Liver (tissue), 9 donors: ENCODE results near the gene LGALS13. TPM values are rescaled to one million over a fixed set of nuclear protein-coding genes. Genes with fewer than 3 reads are reported as not detected.

Experiments used
- DNase-seq: peaks from one replicate; pipeline ENCODE4 v3.0.0-alpha.2; 2017; ENCODE audit warnings: low spot score
- H3K27ac ChIP-seq, 2 donors: one replicate each; pipeline ENCODE4 v1.7.0; 2013; ENCODE audit warnings: inconsistent platforms in 2 of 2, low read length in 2 of 2, control low read depth in 1 of 2, low read depth in 1 of 2, mild to moderate bottlenecking in 1 of 2
- H3K27me3 ChIP-seq, 4 donors: one replicate each; pipeline versions ENCODE4 v1.6.1 to v1.7.0; 2013; ENCODE audit warnings: low read length in 3 of 4, inconsistent platforms in 1 of 4, mild to moderate bottlenecking in 1 of 4, moderate library complexity in 1 of 4; ENCODE audit not compliant: control insufficient read depth in 4 of 4, insufficient read depth in 4 of 4
- H3K36me3 ChIP-seq, 4 donors: one replicate each; pipeline versions ENCODE4 v1.6.1 to v1.7.0; 2013; ENCODE audit warnings: low read length in 3 of 4, mild to moderate bottlenecking in 3 of 4, low read depth in 1 of 4, moderate library complexity in 1 of 4; ENCODE audit not compliant: control insufficient read depth in 4 of 4, insufficient read depth in 3 of 4
- H3K4me1 ChIP-seq, 4 donors: one replicate each; pipeline versions ENCODE4 v1.6.1 to v1.7.0; 2013; ENCODE audit warnings: low read length in 3 of 4, mild to moderate bottlenecking in 3 of 4, moderate library complexity in 1 of 4; ENCODE audit not compliant: control insufficient read depth in 4 of 4, insufficient read depth in 4 of 4
- H3K4me3 ChIP-seq, 3 donors: one replicate each; pipeline versions ENCODE4 v1.6.1 to v1.7.0; 2013; ENCODE audit warnings: low read length in 3 of 3, control low read depth in 1 of 3, low read depth in 1 of 3, mild to moderate bottlenecking in 1 of 3
- H3K9ac ChIP-seq, 2 donors: one replicate each; pipeline ENCODE4 v1.7.0; 2013; ENCODE audit warnings: low read length in 2 of 2, mild to moderate bottlenecking in 2 of 2, moderate library complexity in 2 of 2, control low read depth in 1 of 2, low read depth in 1 of 2
- H3K9me3 ChIP-seq, 4 donors: one replicate each; pipeline versions ENCODE4 v1.6.1 to v1.7.0; 2013; ENCODE audit warnings: low read length in 3 of 4; ENCODE audit not compliant: control insufficient read depth in 4 of 4
- FOXA1 ChIP-seq: IDR thresholded peaks from 2 replicates; pipeline ENCODE4 v1.6.1; 2016; ENCODE audit warnings: antibody characterized with exemption
- FOXA2 ChIP-seq: IDR thresholded peaks from 2 replicates; pipeline ENCODE4 v1.6.1; 2016; ENCODE audit warnings: antibody characterized with exemption
- GABPA ChIP-seq, 2 donors: IDR thresholded peaks in 1 of 2; conservative IDR thresholded peaks in 1 of 2; 2 replicates each; pipeline ENCODE4 v1.6.1; 2016; ENCODE audit warnings: antibody characterized with exemption in 2 of 2, mild to moderate bottlenecking in 1 of 2, moderate library complexity in 1 of 2
- HNF4A ChIP-seq, 2 donors: conservative IDR thresholded peaks; 2 replicates each; pipeline ENCODE4 v1.6.1; 2016; ENCODE audit warnings: antibody characterized with exemption in 2 of 2, mild to moderate bottlenecking in 2 of 2
- HNF4G ChIP-seq: IDR thresholded peaks from 2 replicates; pipeline ENCODE4 v1.6.1; 2016; ENCODE audit warnings: antibody characterized with exemption
- JUND ChIP-seq, 2 donors: IDR thresholded peaks; 2 replicates each; pipeline ENCODE4 v1.6.1; 2016; ENCODE audit warnings: antibody characterized with exemption in 2 of 2
- MAX ChIP-seq: IDR thresholded peaks from 2 replicates; pipeline ENCODE4 v1.6.1; 2016; ENCODE audit warnings: antibody characterized with exemption
- RAD21 ChIP-seq, 2 donors: IDR thresholded peaks; 2 replicates each; pipeline ENCODE4 v1.6.1; 2016; ENCODE audit warnings: antibody characterized with exemption in 2 of 2, mild to moderate bottlenecking in 2 of 2
- REST ChIP-seq: IDR thresholded peaks from 2 replicates; pipeline ENCODE4 v1.6.1; 2016; ENCODE audit warnings: antibody characterized with exemption, mild to moderate bottlenecking
- RXRA ChIP-seq, 2 donors: IDR thresholded peaks; 2 replicates each; pipeline ENCODE4 v1.6.1; 2017 to 2018; ENCODE audit warnings: antibody characterized with exemption in 2 of 2, mild to moderate bottlenecking in 1 of 2
- SP1 ChIP-seq: IDR thresholded peaks from 2 replicates; pipeline ENCODE4 v1.6.1; 2018; ENCODE audit warnings: antibody characterized with exemption, mild to moderate bottlenecking
- TAF1 ChIP-seq: conservative IDR thresholded peaks from 2 replicates; pipeline ENCODE4 v1.6.1; 2016; ENCODE audit warnings: antibody characterized with exemption, mild to moderate bottlenecking
- YY1 ChIP-seq: IDR thresholded peaks from 2 replicates; pipeline ENCODE4 v1.6.1; 2016; ENCODE audit warnings: antibody characterized with exemption, mild to moderate bottlenecking
- ZBTB33 ChIP-seq: IDR thresholded peaks from 2 replicates; pipeline ENCODE4 v1.6.1; 2016; ENCODE audit warnings: antibody characterized with exemption
- whole genome bisulfite sequencing: extraction: QIAGEN DNeasy Blood & Tissue Kit; methylation state at CpG from one replicate; pipeline ENCODE4 v1.1.7; 2013; 5-methylcytosine and 5-hydroxymethylcytosine counted together
- polyA plus RNA-seq, 2 donors: library from polyadenylated mRNA; stranded (reverse) in 1 of 2; unstranded in 1 of 2; fragments of 200-250 nt in 1 of 2; fragments of >200 nt in 1 of 2; fragmentation: Nextera tagmentation in 1 of 2; extraction: Ambion mirVana in 1 of 2; gene quantifications; one replicate each; pipeline versions ENCODE4 v1.2.1 to v1.2.3, GENCODE V29; 2013 to 2015
- total RNA-seq, 2 donors: library from RNA; depleted of rRNA; stranded (reverse); fragments of >200 nt; gene quantifications; one replicate each; pipeline ENCODE4 v1.2.3, GENCODE V29; 2014
- TF ChIP-seq, protein P1 (sequence below): IDR thresholded peaks from 2 replicates; pipeline ENCODE4 v1.6.1; 2016; ENCODE audit warnings: antibody characterized with exemption
- TF ChIP-seq, protein P2 (sequence below): fragments of 150-350 bp; IDR thresholded peaks from 2 replicates; pipeline ENCODE4 v1.5.1; 2017; ENCODE audit warnings: improper control_type of control experiment, low read depth, low read length; ENCODE audit not compliant: missing input control
- donor health status: healthy.
- donor health status: healthy.
- donor health status: healthy.
- donor health status: healthy.
- donor health status: healthy.

Gene LGALS13
- total and polyA plus RNA-seq, 4 donors: not detected

DNA sequence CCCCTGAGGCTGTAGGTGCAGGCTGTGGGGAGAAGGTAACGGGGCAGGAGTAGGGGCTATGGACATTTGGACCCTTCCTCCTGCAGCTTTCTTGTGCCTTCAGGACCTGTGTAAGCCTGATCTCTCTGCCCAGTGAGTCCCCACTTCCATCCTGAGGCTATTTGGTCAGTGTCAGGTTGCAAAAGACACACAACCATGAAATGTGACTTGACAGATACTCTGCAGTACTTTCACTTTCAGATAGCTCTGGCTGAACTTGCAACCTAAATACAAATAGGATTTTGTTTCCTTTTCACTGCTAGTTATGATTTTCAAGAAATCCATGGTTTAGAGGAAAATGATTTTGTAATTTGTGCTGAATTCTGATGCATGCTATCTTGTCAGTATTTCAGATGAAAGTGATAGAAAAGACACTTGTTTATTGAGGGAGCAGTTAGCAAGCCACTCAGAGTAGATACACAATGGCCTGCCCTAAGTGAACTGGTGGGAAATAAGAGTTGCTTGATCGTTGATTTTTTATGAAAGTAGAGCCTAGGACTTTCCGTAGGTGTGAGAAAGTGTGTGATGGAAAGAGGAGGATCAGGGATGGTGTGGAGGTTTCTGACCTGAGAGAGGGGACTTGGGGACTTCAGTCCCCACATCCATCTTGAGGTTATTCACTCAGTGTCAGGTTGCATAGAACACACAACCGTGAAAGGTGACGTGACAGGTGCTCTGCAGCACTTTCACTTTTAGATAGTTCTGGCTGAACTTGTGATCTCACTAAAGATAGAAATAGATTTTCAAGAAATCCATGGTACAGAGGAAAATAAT is 44.3 kb upstream of the LGALS13 start:
- no peak for DNase-seq
- peak overlapping the region; percentile 1 to 3 (median 2) for H3K4me3 ChIP-seq
- TF ChIP-seq RXRA (IDR thresholded peaks at IDR 0.05): peak in 1 of 2 donors; percentile 9
- TF ChIP-seq SP1: peak; percentile 59
- no peak for TF ChIP-seq ZBTB33
- no peak for TF ChIP-seq TAF1
- TF ChIP-seq HNF4A (conservative IDR thresholded peaks at IDR 0.05): peak; percentile 6 to 8
- TF ChIP-seq FOXA2: no peak
- no peak for TF ChIP-seq JUND (IDR thresholded peaks at IDR 0.05)
- TF ChIP-seq FOXA1: no peak
- TF ChIP-seq REST: no peak
- TF ChIP-seq MAX: peak; percentile 10
- TF ChIP-seq, protein P1, sequence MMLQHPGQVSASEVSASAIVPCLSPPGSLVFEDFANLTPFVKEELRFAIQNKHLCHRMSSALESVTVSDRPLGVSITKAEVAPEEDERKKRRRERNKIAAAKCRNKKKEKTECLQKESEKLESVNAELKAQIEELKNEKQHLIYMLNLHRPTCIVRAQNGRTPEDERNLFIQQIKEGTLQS: no peak
- TF ChIP-seq YY1: peak; percentile 18
- H3K4me1 ChIP-seq: peaks cover 0 to 10% (median 4%) of the 10 kb centered on the region in 4 donors
- H3K27ac ChIP-seq: peak overlapping the region; percentile 58 to 88
- H3K36me3 ChIP-seq: no peaks in the 10 kb centered on the region
- no peaks in the 10 kb centered on the region for H3K27me3 ChIP-seq
- H3K9me3 ChIP-seq: no peaks in the 10 kb centered on the region
- WGBS: 42% methylated on average over 5 of the region's 5 CpGs
- H3K9ac ChIP-seq: peak overlapping the region; percentile 8 to 56

- H3K4me3 ChIP-seq: no peak overlapping the region
- no peaks in the 10 kb centered on the region for H3K9me3 ChIP-seq
- no peaks in the 10 kb centered on the region for H3K36me3 ChIP-seq
- H3K4me1 ChIP-seq: peaks cover 0 to 10% (median 4%) of the 10 kb centered on the region in 4 donors
- H3K9ac ChIP-seq: no peak overlapping the region
- DNase-seq: no peak
- 72% methylated on average over 6 of the region's 6 CpGs for WGBS
- peak overlapping the region; percentile 58 to 88 for H3K27ac ChIP-seq
- no peaks in the 10 kb centered on the region for H3K27me3 ChIP-seq
- TF ChIP-seq, protein P2, sequence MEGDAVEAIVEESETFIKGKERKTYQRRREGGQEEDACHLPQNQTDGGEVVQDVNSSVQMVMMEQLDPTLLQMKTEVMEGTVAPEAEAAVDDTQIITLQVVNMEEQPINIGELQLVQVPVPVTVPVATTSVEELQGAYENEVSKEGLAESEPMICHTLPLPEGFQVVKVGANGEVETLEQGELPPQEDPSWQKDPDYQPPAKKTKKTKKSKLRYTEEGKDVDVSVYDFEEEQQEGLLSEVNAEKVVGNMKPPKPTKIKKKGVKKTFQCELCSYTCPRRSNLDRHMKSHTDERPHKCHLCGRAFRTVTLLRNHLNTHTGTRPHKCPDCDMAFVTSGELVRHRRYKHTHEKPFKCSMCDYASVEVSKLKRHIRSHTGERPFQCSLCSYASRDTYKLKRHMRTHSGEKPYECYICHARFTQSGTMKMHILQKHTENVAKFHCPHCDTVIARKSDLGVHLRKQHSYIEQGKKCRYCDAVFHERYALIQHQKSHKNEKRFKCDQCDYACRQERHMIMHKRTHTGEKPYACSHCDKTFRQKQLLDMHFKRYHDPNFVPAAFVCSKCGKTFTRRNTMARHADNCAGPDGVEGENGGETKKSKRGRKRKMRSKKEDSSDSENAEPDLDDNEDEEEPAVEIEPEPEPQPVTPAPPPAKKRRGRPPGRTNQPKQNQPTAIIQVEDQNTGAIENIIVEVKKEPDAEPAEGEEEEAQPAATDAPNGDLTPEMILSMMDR: no peak
- TF ChIP-seq FOXA2: no peak
- TF ChIP-seq ZBTB33: no peak
- no peak for TF ChIP-seq RAD21 (IDR thresholded peaks at IDR 0.05)
- TF ChIP-seq TAF1: no peak
- no peak for TF ChIP-seq HNF4G
- no peak for TF ChIP-seq REST
- TF ChIP-seq GABPA (IDR thresholded peaks at IDR 0.05 in 1 of 2, conservative IDR thresholded peaks at IDR 0.05 in 1 of 2): no peak
- TF ChIP-seq MAX: no peak
- no peak for TF ChIP-seq JUND (IDR thresholded peaks at IDR 0.05)
Measured at GRCh38 chr19:39558624-39559117, 43.7 kb upstream of the LGALS13 start.
